ENCODE results near the gene CAMTA1. TPM values are rescaled to one million over a fixed set of nuclear protein-coding genes. Genes with fewer than 3 reads are reported as not detected.

The CAMTA1 gene
- total RNA-seq, 4 donors from 2014 or later: 57.4 to 88.3 (median 62.1) TPM

- no peaks in the 10 kb centered on the region for H3K4me1 ChIP-seq
- no peaks in the 10 kb centered on the region for H3K27me3 ChIP-seq
- no peaks in the 10 kb centered on the region for H3K36me3 ChIP-seq
- no peaks in the 10 kb centered on the region for H3K9me3 ChIP-seq
- no peak overlapping the region for H3K4me3 ChIP-seq
- no peak for TF ChIP-seq CTCF (IDR thresholded peaks at IDR 0.05)
- no peak for DNase-seq
- no peak overlapping the region for H3K27ac ChIP-seq
These were observed 927.6 kb downstream of the CAMTA1 start for GRCh38 chr1:7712731-7713323.

GRCh38 chr1:7716506-7716905, 931.3 kb downstream of the CAMTA1 start:
- Histone ChIP-seq H3K27me3 (no peaks in the 10 kb centered on the region), H3K27ac (no peak overlapping the region), H3K4me3 (no peak overlapping the region), H3K36me3 (no peaks in the 10 kb centered on the region), H3K9me3 (no peaks in the 10 kb centered on the region), H3K4me1 (no peaks in the 10 kb centered on the region)
- no peak for TF ChIP-seq POLR2A (IDR thresholded peaks at IDR 0.05)
- no peak for TF ChIP-seq CTCF (IDR thresholded peaks at IDR 0.05)
- no peak for DNase-seq

- H3K27ac ChIP-seq: no peak overlapping the region
- TF ChIP-seq CTCF (IDR thresholded peaks at IDR 0.05) (no peak), POLR2A (IDR thresholded peaks at IDR 0.05) (no peak)
- H3K4me3 ChIP-seq: no peak overlapping the region
- no peaks in the 10 kb centered on the region for H3K36me3 ChIP-seq
- no peaks in the 10 kb centered on the region for H3K9me3 ChIP-seq
- no peaks in the 10 kb centered on the region for H3K27me3 ChIP-seq
- no peaks in the 10 kb centered on the region for H3K4me1 ChIP-seq
- no peak for DNase-seq
These were observed 932.6 kb downstream of the CAMTA1 start for GRCh38 chr1:7717748-7718368.

- no peak for TF ChIP-seq CTCF (IDR thresholded peaks at IDR 0.05)
- TF ChIP-seq POLR2A (IDR thresholded peaks at IDR 0.05): no peak
- Histone ChIP-seq H3K27me3 (no peaks in the 10 kb centered on the region), H3K36me3 (no peaks in the 10 kb centered on the region), H3K9me3 (no peaks in the 10 kb centered on the region), H3K4me1 (no peaks in the 10 kb centered on the region), H3K27ac (no peak overlapping the region), H3K4me3 (no peak overlapping the region)
- DNase-seq: no peak
These were observed 934.3 kb downstream of the CAMTA1 start for GRCh38 chr1:7719468-7720094.

- Histone ChIP-seq H3K4me3 (no peak overlapping the region), H3K27ac (no peak overlapping the region), H3K9me3 (no peaks in the 10 kb centered on the region), H3K36me3 (no peaks in the 10 kb centered on the region), H3K4me1 (no peaks in the 10 kb centered on the region), H3K27me3 (no peaks in the 10 kb centered on the region)
- TF ChIP-seq CTCF (IDR thresholded peaks at IDR 0.05) (no peak), POLR2A (IDR thresholded peaks at IDR 0.05) (no peak)
- no peak for DNase-seq
These were observed 936.9 kb downstream of the CAMTA1 start for GRCh38 chr1:7721940-7722669.
